H7 (cell line): Measurements from ENCODE around the gene TSPAN19. TPM values are rescaled to one million over a fixed set of nuclear protein-coding genes. Genes with fewer than 3 reads are reported as not detected.
"Not testable (repeated sequence)": the region's sequence is repeated elsewhere in the genome, so short reads cannot be mapped to it uniquely, and the experiment has no call there.

Experiments used
- DNase-seq: peaks from one replicate; pipeline ENCODE4 v3.0.0; 2012
- H3K27me3 ChIP-seq: 2 replicates; pipeline ENCODE4 v1.6.0; 2011; ENCODE audit warnings: mild to moderate bottlenecking, low read length; ENCODE audit not compliant: control insufficient read depth, insufficient read depth
- H3K36me3 ChIP-seq: replicated peaks from 2 replicates; pipeline ENCODE4 v1.5.1; 2011; ENCODE audit warnings: low read length; ENCODE audit not compliant: control insufficient read depth, insufficient read depth
- H3K4me3 ChIP-seq: 2 replicates; pipeline ENCODE4 v1.5.1; 2011; ENCODE audit warnings: low read depth, mild to moderate bottlenecking, control low read depth, low read length, moderate library complexity; ENCODE audit not compliant: insufficient read depth
- total RNA-seq: library from RNA; depleted of rRNA; stranded (reverse); fragments of >200 nt; shearing (Covaris generic); gene quantifications from 2 replicates; pipeline ENCODE4 v1.2.3, GENCODE V29; 2014

The TSPAN19 gene
- total RNA-seq, 1 experiment from 2014 or later: not detected

- no peak for DNase-seq
- Histone ChIP-seq H3K27me3 (no peaks in the 10 kb centered on the region), H3K4me3 (no peak overlapping the region), H3K36me3 (no peaks in the 10 kb centered on the region)
These were observed 18.9 kb downstream of the TSPAN19 start for GRCh38 chr12:85017133-85017532.

- H3K4me3 ChIP-seq: no peak overlapping the region
- no peak for DNase-seq
- no peaks in the 10 kb centered on the region for H3K36me3 ChIP-seq
- H3K27me3 ChIP-seq: no peaks in the 10 kb centered on the region
These were observed 19.7 kb downstream of the TSPAN19 start for GRCh38 chr12:85016413-85016812.

- no peak for DNase-seq
- H3K4me3 ChIP-seq: no peak overlapping the region
- no peaks in the 10 kb centered on the region for H3K36me3 ChIP-seq
- no peaks in the 10 kb centered on the region for H3K27me3 ChIP-seq
These were observed 28.2 kb downstream of the TSPAN19 start for GRCh38 chr12:85007836-85008235.

- Histone ChIP-seq H3K36me3 (no peaks in the 10 kb centered on the region), H3K27me3 (no peaks in the 10 kb centered on the region), H3K4me3 (no peak overlapping the region)
- no peak for DNase-seq
These were observed 29.9 kb downstream of the TSPAN19 start for GRCh38 chr12:85006206-85006605.

- H3K27me3 ChIP-seq: no peaks in the 10 kb centered on the region
- DNase-seq: no peak
- H3K36me3 ChIP-seq: no peaks in the 10 kb centered on the region
- H3K4me3 ChIP-seq: no peak overlapping the region
These were observed 30.5 kb downstream of the TSPAN19 start for GRCh38 chr12:85005615-85006014.

GRCh38 chr12:85005047-85005446 lies 31.0 kb downstream of the TSPAN19 start:
- not testable (repeated sequence) for H3K27me3 ChIP-seq, H3K36me3 ChIP-seq, DNase-seq, H3K4me3 ChIP-seq

- Histone ChIP-seq H3K27me3 (no peaks in the 10 kb centered on the region), H3K4me3 (no peak overlapping the region), H3K36me3 (no peaks in the 10 kb centered on the region)
- DNase-seq: no peak
These were observed 31.9 kb downstream of the TSPAN19 start for GRCh38 chr12:85004204-85004603.

- Histone ChIP-seq H3K36me3 (no peaks in the 10 kb centered on the region), H3K4me3 (no peak overlapping the region), H3K27me3 (no peaks in the 10 kb centered on the region)
- DNase-seq: no peak
These were observed 33.2 kb downstream of the TSPAN19 start for GRCh38 chr12:85002778-85003296.

- Histone ChIP-seq H3K36me3 (no peaks in the 10 kb centered on the region), H3K4me3 (no peak overlapping the region), H3K27me3 (no peaks in the 10 kb centered on the region)
- DNase-seq: no peak
These were observed 35.3 kb downstream of the TSPAN19 start for GRCh38 chr12:85000729-85001128.

- DNase-seq: no peak
- Histone ChIP-seq H3K4me3 (no peak overlapping the region), H3K36me3 (no peaks in the 10 kb centered on the region), H3K27me3 (no peaks in the 10 kb centered on the region)
These were observed 37.7 kb downstream of the TSPAN19 start for GRCh38 chr12:84998341-84998740.

GRCh38 chr12:84996759-84997158 lies 39.3 kb downstream of the TSPAN19 start:
- Histone ChIP-seq H3K4me3 (no peak overlapping the region), H3K27me3 (no peaks in the 10 kb centered on the region), H3K36me3 (no peaks in the 10 kb centered on the region)
- DNase-seq: no peak

- Histone ChIP-seq H3K27me3 (no peaks in the 10 kb centered on the region), H3K4me3 (no peak overlapping the region), H3K36me3 (no peaks in the 10 kb centered on the region)
- no peak for DNase-seq
These were observed 40.4 kb downstream of the TSPAN19 start for GRCh38 chr12:84995641-84996040.

GRCh38 chr12:84994426-84994825 lies 41.7 kb downstream of the TSPAN19 start:
- no peak for DNase-seq
- Histone ChIP-seq H3K4me3 (no peak overlapping the region), H3K36me3 (no peaks in the 10 kb centered on the region), H3K27me3 (no peaks in the 10 kb centered on the region)

- Histone ChIP-seq H3K4me3 (no peak overlapping the region), H3K36me3 (no peaks in the 10 kb centered on the region), H3K27me3 (no peaks in the 10 kb centered on the region)
- no peak for DNase-seq
These were observed 49.5 kb downstream of the TSPAN19 start for GRCh38 chr12:84986586-84986985.

GRCh38 chr12:84986117-84986516 lies 50.0 kb downstream of the TSPAN19 start:
- Histone ChIP-seq H3K36me3 (no peaks in the 10 kb centered on the region), H3K27me3 (no peaks in the 10 kb centered on the region), H3K4me3 (no peak overlapping the region)
- no peak for DNase-seq

- Histone ChIP-seq H3K27me3 (no peaks in the 10 kb centered on the region), H3K36me3 (no peaks in the 10 kb centered on the region), H3K4me3 (no peak overlapping the region)
- DNase-seq: no peak
These were observed 52.8 kb downstream of the TSPAN19 start for GRCh38 chr12:84983289-84983688.
